RCC 7860 (cell line): ENCODE results near the gene P2RX3.

Experiments used
- DNase-seq: peaks from one replicate; pipeline ENCODE4 v3.0.0-alpha.2; 2015; ENCODE audit warnings: low spot score
- FAIRE-seq: peaks from 2 replicates; lab custom pipeline; 2012; peaks lifted over from hg19 to GRCh38; lab: Jason Lieb, UNC

The P2RX3 gene

DNA sequence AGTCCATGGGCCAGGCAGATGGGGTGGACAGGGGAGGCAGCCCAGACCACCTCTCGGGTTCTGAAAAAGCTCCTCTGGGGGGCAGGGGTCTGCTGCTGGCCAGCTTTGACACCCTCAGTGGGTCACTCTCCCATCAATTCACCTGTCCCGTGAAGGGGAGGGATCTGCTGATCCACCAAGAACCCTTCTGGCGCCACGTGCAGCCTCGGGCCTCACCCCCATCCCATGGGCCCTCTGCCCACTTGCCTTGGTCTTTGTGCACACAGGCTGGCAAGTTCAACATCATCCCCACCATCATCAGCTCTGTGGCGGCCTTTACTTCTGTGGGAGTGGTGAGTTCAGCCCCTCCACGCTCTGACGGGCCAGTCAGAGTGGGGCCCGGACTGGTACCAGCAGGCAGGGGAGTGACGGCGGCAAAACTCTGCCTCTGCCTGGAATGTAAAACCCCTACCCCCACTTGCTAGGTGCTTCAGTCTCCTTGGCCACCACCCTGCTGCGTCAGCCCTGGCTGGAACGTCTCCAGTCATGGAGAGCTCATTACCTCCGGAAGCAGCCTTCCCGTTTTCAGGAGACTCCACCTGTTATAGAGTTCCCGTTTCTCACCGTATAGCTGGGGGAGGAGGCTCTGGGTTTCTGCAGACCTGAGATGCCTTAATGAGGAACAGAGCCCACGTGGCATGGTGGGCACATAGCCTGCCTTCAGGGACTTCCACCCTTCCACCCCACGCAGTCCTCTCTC, 30.1 kb downstream of the P2RX3 start:
- FAIRE-seq, result no peak
- DNase-seq, result no peak

DNA sequence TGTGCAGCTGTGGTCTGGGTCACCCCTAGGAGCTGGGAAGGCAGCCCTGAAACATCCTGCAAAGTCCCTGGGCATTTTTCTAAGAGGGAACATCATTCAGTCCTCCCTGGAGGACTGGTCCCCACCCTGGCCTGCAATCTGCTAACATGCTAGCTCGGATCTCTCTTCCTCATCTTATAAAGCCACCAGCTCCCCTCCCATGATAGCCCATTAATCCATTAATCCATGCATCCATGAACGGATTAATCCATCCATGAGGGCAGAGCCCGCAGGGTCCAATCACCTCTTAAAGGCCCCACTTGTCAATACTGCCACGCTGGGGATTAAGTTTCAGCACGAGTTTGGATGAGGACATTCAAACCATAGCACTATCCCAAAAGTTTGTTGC, 30.7 kb downstream of the P2RX3 start:
- DNase-seq (no peak), FAIRE-seq (no peak)

GRCh38 chr11:57370251-57370650, 32.1 kb downstream of the P2RX3 start:
- FAIRE-seq, result no peak
- DNase-seq, result no peak

DNA sequence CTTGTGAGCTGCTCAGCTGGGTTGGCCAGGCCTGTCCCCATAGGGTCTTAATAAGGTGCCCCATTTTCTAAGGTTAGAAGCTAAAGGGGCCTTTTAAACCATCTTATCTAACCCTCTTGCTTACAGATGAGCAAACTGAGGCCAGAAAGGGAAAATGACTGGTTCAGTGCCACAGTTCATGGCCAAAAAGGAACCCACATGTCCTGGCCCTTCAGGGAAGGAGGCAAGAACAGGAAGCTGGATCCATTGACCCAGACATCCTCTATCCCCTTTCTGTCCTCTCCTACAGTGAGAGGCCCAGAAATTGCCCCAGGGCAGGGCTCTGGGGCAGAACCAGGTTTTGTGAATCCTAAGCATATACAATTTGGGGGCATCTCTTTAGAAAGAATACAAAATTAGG, 32.8 kb downstream of the P2RX3 start:
- FAIRE-seq, result no peak
- no peak for DNase-seq

GRCh38 chr11:57373146-57373545, 35.0 kb downstream of the P2RX3 start:
- FAIRE-seq (no peak), DNase-seq (no peak)

- FAIRE-seq, result no peak
- no peak for DNase-seq
Observed at GRCh38 chr11:57374966-57375365, 36.8 kb downstream of the P2RX3 start.

DNA sequence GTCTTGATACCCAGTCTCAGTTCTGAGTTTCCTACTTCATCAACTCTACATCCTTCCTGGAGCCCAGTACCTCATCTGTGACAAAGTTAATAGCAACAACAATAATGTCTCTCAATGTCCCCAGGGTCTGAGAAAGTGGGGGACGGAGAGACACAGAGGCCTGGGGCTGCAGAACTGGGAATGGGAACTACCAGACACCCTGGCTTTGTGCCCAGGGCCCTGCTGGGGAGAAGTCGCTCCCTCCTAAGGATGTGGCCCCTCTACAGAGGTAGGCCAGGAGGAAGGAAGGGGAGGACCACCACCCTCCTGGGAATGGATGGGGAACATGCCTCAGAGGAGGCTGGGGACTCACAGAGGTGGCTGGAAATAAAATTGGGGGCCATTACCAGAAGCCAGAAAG, 37.3 kb downstream of the P2RX3 start:
- no peak for DNase-seq
- no peak for FAIRE-seq

GRCh38 chr11:57376095-57377090, 38.2 kb downstream of the P2RX3 start:
- FAIRE-seq (no peak), DNase-seq (no peak)

DNA sequence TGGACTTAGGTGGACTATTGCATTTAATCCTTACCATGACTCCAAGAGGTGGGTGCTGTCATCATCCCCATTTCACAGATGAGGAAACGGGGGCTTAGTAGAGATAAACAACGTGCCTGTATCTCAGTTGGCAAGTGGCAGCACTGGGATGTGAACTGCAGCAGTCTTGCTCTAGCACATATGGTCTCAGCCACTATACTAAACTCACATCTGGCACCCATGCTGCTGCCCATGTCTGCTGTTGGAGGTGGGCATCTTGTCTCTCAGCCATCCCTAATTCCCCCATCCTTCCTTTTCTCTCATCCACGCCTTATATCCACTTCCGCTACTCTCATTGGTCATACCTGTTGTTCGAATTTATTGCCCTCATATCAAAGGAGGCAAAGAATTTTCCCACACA, 39.0 kb downstream of the P2RX3 start:
- DNase-seq (no peak), FAIRE-seq (no peak)

DNA sequence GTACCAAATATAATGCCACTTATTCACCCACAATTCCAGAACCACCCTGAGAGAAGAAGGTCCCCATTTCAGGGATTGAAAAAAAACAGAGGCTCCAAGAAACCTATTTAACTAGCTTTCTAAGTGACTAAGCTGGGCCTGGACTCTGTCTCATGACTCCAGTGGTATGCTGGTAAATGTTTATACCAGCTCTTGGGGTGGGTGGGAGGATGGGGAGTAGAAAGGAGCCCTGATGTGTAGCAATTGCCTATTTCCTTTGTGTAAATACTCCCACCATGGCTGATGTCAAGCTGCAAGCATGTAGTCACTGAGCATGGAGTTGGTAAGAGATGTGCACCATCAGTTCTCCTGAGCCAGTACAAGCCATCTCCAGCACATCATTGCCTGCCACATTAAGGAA, 40.0 kb downstream of the P2RX3 start:
- FAIRE-seq, result no peak
- no peak for DNase-seq

DNA sequence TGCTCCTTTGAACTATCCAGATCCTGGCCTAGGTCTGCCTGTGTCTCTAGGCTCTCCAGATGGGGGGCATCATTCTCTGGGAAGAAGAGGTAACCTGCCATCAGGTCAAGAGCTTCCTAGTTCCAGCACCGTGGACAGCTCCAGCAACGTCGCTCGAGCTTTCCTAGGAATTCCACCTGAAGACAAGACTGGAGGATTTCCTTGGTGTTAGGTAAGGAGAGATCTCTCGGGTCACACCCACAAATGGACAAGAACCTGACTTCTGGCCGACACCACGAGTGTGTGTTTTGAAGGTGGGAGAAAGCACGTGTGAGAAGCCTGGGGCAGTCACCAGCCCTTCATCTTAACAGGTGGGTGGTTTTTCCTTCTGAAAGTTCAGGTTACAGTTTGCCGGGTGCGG, 41.6 kb downstream of the P2RX3 start:
- FAIRE-seq (no peak), DNase-seq (no peak)

DNA sequence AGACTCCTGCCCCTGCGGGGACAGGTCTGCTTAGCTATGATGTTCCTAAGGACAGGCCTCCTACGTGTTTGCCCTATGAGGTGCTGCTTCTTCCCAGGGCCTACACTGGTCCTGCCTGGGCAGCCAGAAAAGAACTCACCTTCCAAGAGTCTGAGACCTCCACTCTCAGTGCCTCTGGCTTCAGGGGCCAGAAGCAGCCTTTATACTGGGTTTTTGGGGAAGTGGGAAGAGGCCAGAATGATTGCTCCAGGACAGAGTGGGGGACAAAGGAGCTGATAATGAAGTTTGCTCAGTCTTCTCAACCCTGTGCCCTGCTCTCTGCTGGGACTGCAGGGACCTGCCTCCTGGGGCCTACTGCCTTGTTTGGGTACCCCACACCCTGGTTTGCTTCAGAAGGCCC, 42.8 kb downstream of the P2RX3 start, which contains the start of gene PRG3:
Gene PRG3, minus strand, starts transcription at position 176 of the 400 bp plus-strand sequence. CDS start 442 bp downstream, outside the sequence.
- DNase-seq (no peak), FAIRE-seq (no peak)

DNA sequence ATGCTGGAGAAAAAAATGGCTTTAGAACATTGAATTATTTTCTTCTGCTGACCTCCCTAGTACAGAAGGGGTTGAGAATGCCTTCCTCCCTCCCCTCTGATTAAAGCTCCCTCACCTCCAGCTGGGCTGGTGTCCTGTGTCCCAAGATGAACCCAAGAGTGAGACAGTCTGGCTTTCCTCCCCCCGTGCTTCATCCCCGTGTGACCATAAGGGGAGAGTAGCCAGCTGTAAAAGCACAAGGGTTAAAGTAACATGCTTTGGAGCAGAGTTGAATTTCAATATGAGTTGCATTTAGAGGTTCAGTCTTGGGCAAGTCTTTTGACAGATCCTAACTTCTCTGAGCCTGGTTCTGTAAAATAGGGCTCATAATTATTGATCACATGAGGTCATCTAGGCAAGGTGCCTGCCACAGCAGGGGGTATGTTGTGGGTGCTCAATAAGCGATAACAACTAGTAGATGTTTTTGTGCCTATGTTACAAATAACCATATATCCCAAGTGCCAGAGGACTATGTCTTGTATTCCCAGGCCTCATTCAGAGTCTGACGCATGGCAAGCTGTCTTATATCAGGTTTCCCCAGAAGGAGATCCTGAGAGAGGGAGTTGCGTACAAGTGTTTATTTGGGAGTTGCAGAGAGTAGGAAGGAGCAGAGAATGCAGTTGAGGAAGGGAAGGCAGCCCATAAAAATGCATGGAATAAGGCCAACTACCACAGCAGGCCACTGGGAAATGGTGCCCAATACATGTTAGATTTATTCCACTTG, 48.2 kb downstream of the P2RX3 start:
- FAIRE-seq, result no peak
- no peak for DNase-seq

GRCh38 chr11:57387289-57388030, 49.3 kb downstream of the P2RX3 start:
- no peak for FAIRE-seq
- DNase-seq, result no peak

DNA sequence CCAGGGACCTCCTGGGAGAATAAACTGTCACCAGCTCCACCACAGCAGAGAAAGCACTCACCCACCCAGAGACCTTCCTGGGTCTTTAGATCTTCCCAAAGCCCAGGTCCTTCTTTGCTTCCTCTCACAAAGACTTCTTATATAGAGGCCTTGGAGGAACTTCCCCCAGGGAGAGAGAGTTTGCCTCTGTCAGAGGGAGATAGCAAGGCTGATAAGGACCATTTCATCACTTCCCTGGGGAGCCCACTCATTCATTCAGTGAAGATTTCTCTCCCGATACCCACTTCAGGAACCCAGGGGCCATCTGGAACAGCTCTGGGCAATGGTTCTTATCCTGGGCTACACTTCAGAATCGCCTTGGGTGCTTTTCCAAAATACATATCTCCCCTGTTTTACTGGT, 52.4 kb downstream of the P2RX3 start, which contains the start of gene PRG2:
Gene PRG2, minus strand, starts transcription at position 116 of the 400 bp plus-strand sequence. CDS start 706 bp downstream, outside the sequence.
- FAIRE-seq, result no peak

GRCh38 chr11:57391111-57391510, 53.0 kb downstream of the P2RX3 start:
- FAIRE-seq (no peak), DNase-seq (no peak)

More for the DNA sequence above, 52.4 kb downstream of the P2RX3 start, which contains the start of gene PRG2:
- no peak for DNase-seq

DNA sequence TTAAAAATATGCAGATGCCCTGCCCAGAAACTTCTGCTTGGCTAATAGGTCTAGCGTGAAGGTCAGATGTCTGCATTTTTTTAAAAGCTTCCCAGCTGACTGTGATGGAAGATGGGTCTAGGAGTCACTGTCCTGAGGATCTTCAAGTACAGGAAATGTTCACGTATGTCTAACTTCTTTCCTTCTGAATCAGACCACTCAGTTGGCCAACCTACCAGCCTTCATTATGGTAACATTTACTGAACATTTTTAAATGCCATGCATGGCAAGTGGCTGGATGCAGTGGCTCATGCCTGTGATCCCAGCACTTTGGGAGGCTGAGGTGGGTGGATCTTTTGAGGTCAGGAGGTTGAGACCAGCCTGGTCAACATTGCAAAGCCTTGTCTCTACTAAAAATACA, 53.4 kb downstream of the P2RX3 start:
- no peak for FAIRE-seq
- DNase-seq, result no peak

GRCh38 chr11:57392066-57392762, 54.1 kb downstream of the P2RX3 start:
- no peak for FAIRE-seq

DNA sequence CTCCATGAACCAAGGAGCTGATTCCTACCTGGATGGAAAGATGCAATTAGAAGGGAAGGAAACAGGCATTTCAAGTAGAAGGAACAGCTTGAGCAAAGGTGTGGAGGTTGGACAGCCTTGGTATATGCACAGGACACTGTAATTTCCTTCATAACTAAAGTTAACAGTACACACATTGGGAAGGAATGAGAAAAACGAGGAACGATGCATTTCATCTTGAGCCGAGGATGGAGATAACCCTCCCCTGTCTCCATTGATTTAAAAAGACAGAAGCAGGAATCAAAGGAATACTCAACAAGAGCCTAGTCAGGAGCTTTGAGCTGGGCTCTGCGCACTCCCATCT, 54.6 kb downstream of the P2RX3 start:
- no peak for DNase-seq
- FAIRE-seq, result no peak

More at GRCh38 chr11:57392066-57392762, 54.1 kb downstream of the P2RX3 start:
- DNase-seq, result no peak
